Panc1 (cell line): ENCODE data around the gene MPO. TPM values are rescaled to one million over a fixed set of nuclear protein-coding genes. Genes with fewer than 3 reads are reported as not detected.

ENCODE experiments used
- ATAC-seq: fragments of 200-7000 bp; cut with Tn5 transposase; 2 replicates; pipeline ENCODE4 v1.9.1; 2020; ENCODE audit warnings: mild to moderate bottlenecking, moderate library complexity
- BruUV-seq: library from RNA; stranded (reverse); fragments of 400-500 nt; replicated peaks from 2 replicates; lab custom pipeline; 2021; lab: Mats Ljungman, UMichigan
- CTCF ChIA-PET: fragments of 300-600 bp; sonication (Branson Sonifier 250); formaldehyde crosslinking; loops from one replicate; lab custom pipeline; 2022; ENCODE audit warnings: antibody characterized with exemption; lab: Charles Lee
- POLR2A ChIA-PET: fragments of 300-600 bp; sonication (Branson Sonifier 250); formaldehyde crosslinking; loops from one replicate; lab custom pipeline; 2022; ENCODE audit warnings: antibody characterized with exemption; lab: Charles Lee
- DNase-seq: peaks from one replicate; pipeline ENCODE4 v3.0.0-alpha.2; 2010; ENCODE audit warnings: low read depth, low spot score
- H3K27ac ChIP-seq: 2 replicates; pipeline ENCODE4 v1.5.1; 2011; ENCODE audit warnings: mild to moderate bottlenecking, low read length, inconsistent platforms
- H3K27me3 ChIP-seq: fragments of 200-500 bp; sonication (Bioruptor generic); 2 replicates; pipeline ENCODE4 v1.6.0; 2014; ENCODE audit warnings: low read length, inconsistent platforms; ENCODE audit not compliant: control insufficient read depth, insufficient read depth
- H3K36me3 ChIP-seq: fragments of 200-500 bp; sonication (Bioruptor generic); 2 replicates; pipeline ENCODE4 v1.5.1; 2014; ENCODE audit warnings: inconsistent platforms, mild to moderate bottlenecking, low read length, moderate library complexity; ENCODE audit not compliant: control insufficient read depth, insufficient read depth
- H3K4me1 ChIP-seq: 2 replicates; pipeline ENCODE4 v1.5.1; 2011; ENCODE audit warnings: inconsistent platforms, mild to moderate bottlenecking, low read length, moderate library complexity; ENCODE audit not compliant: control insufficient read depth, insufficient read depth
- H3K4me3 ChIP-seq, 2 experiments: 2 replicates each; pipeline ENCODE4 v1.5.1; 2011 to 2012; ENCODE audit warnings: low read depth in 2 of 2, low read length in 2 of 2, mild to moderate bottlenecking in 2 of 2, inconsistent platforms in 1 of 2, moderate library complexity in 1 of 2
- H3K9me3 ChIP-seq: fragments of 200-500 bp; sonication (Bioruptor generic); 2 replicates; pipeline ENCODE4 v1.5.1; 2014; ENCODE audit warnings: low read depth, mild to moderate bottlenecking, inconsistent platforms, low read length, moderate library complexity; ENCODE audit not compliant: control insufficient read depth, insufficient read depth
- CTCF ChIP-seq: fragments of 450-650 bp; IDR thresholded peaks from 2 replicates; pipeline ENCODE4 v1.5.1; 2017; ENCODE audit warnings: mild to moderate bottlenecking
- POLR2AphosphoS5 ChIP-seq: IDR thresholded peaks from 2 replicates; pipeline ENCODE4 v1.6.1; 2012; ENCODE audit warnings: mild to moderate bottlenecking, low read depth, low read length, moderate library complexity
- REST ChIP-seq, 2 experiments: IDR thresholded peaks; 2 replicates each; pipeline ENCODE4 v1.6.1; 2011 to 2012; ENCODE audit warnings: low read depth in 2 of 2, control low read depth in 1 of 2, low read length in 1 of 2, mild to moderate bottlenecking in 1 of 2, moderate library complexity in 1 of 2; ENCODE audit not compliant: insufficient read depth in 1 of 2
- SIN3A ChIP-seq: IDR thresholded peaks from 2 replicates; pipeline ENCODE4 v1.6.1; 2012; ENCODE audit warnings: low read depth, mild to moderate bottlenecking, low read length, moderate library complexity, borderline replicate concordance; ENCODE audit not compliant: insufficient read depth
- TCF7L2 ChIP-seq: IDR thresholded peaks from 2 replicates; pipeline ENCODE4 v1.6.1; 2011; ENCODE audit warnings: mild to moderate bottlenecking, low read depth, low read length, inconsistent platforms
- in situ Hi-C: cut with HindIII; loops from 2 replicates; pipeline ENCODE4 v1.10.0; 2016; ENCODE audit warnings: low sequenced_read_pairs, low pct_unique_long_range_greater_than_20kb
- intact Hi-C: fragments of 100-400 bp; cut with micrococcal nuclease; formaldehyde crosslinking; loops from one replicate; pipeline ENCODE4 v1.10.0; 2022; ENCODE audit not compliant: unreplicated experiment
- total RNA-seq: library from RNA; stranded (reverse); gene quantifications from one replicate; pipeline ENCODE4 v1.2.1, GENCODE V29; 2021; ENCODE audit not compliant: unreplicated experiment

The MPO gene
- total RNA-seq, 1 experiment from 2014 or later: not detected

GRCh38 chr17:58233543-58233942 lies 47.2 kb downstream of the MPO start:
- Histone ChIP-seq H3K36me3 (no peaks in the 10 kb centered on the region), H3K4me3 (no peak overlapping the region), H3K27ac (no peak overlapping the region), H3K4me1 (no peaks in the 10 kb centered on the region), H3K9me3 (no peaks in the 10 kb centered on the region), H3K27me3 (peaks cover 13% of the 10 kb centered on the region)
- CTCF ChIA-PET: no interaction called here
- ATAC-seq (no peak), DNase-seq (no peak)
- no peak for TF ChIP-seq TCF7L2
- TF ChIP-seq CTCF: no peak
- no TSS peak for BruUV-seq
- intact Hi-C loops (no loop called here), in situ Hi-C loops (no loop called here)
- POLR2A ChIA-PET: no interaction called here

GRCh38 chr17:58232707-58233156 lies 48.0 kb downstream of the MPO start:
- DNase-seq: no peak

More at GRCh38 chr17:58232707-58233156, 48.0 kb downstream of the MPO start:
- Histone ChIP-seq H3K27ac (no peak overlapping the region), H3K9me3 (no peaks in the 10 kb centered on the region), H3K27me3 (peaks cover 9% of the 10 kb centered on the region), H3K4me3 (no peak overlapping the region), H3K36me3 (no peaks in the 10 kb centered on the region), H3K4me1 (no peaks in the 10 kb centered on the region)
- in situ Hi-C loops: no loop called here
- TF ChIP-seq CTCF (no peak), REST (IDR thresholded peaks at IDR 0.05; ENCODE audit: insufficient read depth in 1 of 2, low read depth in 2 of 2, low read length in 1 of 2) (no peak), TCF7L2 (no peak), SIN3A (no peak), POLR2AphosphoS5 (no peak)
- intact Hi-C loops: no loop called here
- CTCF ChIA-PET: no interaction called here
- no peak for ATAC-seq
- no TSS peak for BruUV-seq
- POLR2A ChIA-PET: no interaction called here
